Gastroesophageal sphincter (tissue), 3 donors: Measurements from ENCODE around the gene CARD9.

Experiments
- CTCF ChIP-seq, 4 experiments: fragments of 200-600 bp in 2 of 4; fragments of 450-650 bp in 2 of 4; sonication (generic) in 1 of 4; IDR thresholded peaks; one replicate each; pipeline ENCODE4 v1.5.1; 2017 to 2019; ENCODE audit warnings: antibody characterized with exemption in 4 of 4, mild to moderate bottlenecking in 2 of 4, moderate library complexity in 2 of 4
- POLR2AphosphoS5 ChIP-seq: sonication (generic); formaldehyde crosslinking; IDR thresholded peaks from one replicate; pipeline ENCODE4 v1.6.1; 2017; ENCODE audit warnings: antibody characterized with exemption

- TF ChIP-seq CTCF (IDR thresholded peaks at IDR 0.05) (no peak), POLR2AphosphoS5 (no peak)
Measured at GRCh38 chr9:136378170-136379002, 4.9 kb upstream of the CARD9 start.
